GM18498 (cell line): ENCODE data around the gene LARP4B.

Experiments used
- ATAC-seq: cut with Tn5 transposase; IDR thresholded peaks from one replicate; pipeline ENCODE4 v1.9.1; 2021; ENCODE audit warnings: mild to moderate bottlenecking, moderate library complexity; ENCODE audit not compliant: unreplicated experiment

The LARP4B gene

GRCh38 chr10:790821-791551 is 140.5 kb downstream of the LARP4B start:
- no peak for ATAC-seq

- ATAC-seq = no peak
These were observed 141.4 kb downstream of the LARP4B start for GRCh38 chr10:789831-790701.

- ATAC-seq = no peak
These were observed 142.4 kb downstream of the LARP4B start for GRCh38 chr10:788796-789748.

GRCh38 chr10:787933-788651 is 143.4 kb downstream of the LARP4B start:
- ATAC-seq = no peak

GRCh38 chr10:786633-787474 is 144.7 kb downstream of the LARP4B start:
- no peak for ATAC-seq

GRCh38 chr10:785861-786214 is 145.7 kb downstream of the LARP4B start:
- no peak for ATAC-seq

GRCh38 chr10:785089-785860 is 146.2 kb downstream of the LARP4B start:
- no peak for ATAC-seq

GRCh38 chr10:784403-785088 is 147.0 kb downstream of the LARP4B start:
- no peak for ATAC-seq

- ATAC-seq = no peak
These were observed 148.5 kb downstream of the LARP4B start for GRCh38 chr10:782751-783648.

- no peak for ATAC-seq
These were observed 150.7 kb downstream of the LARP4B start for GRCh38 chr10:780536-781524.

GRCh38 chr10:778626-779330 is 152.7 kb downstream of the LARP4B start:
- ATAC-seq = no peak

GRCh38 chr10:777913-778479 is 153.5 kb downstream of the LARP4B start:
- no peak for ATAC-seq

- no peak for ATAC-seq
These were observed 154.7 kb downstream of the LARP4B start for GRCh38 chr10:776772-777171.

- no peak for ATAC-seq
These were observed 156.0 kb downstream of the LARP4B start for GRCh38 chr10:775245-776075.
